Mucosa of descending colon (tissue), 3 donors: ENCODE measurements around the gene TLE4. TPM values are rescaled to one million over a fixed set of nuclear protein-coding genes. Genes with fewer than 3 reads are reported as not detected.
"Not testable (repeated sequence)": the region's sequence is repeated elsewhere in the genome, so short reads cannot be mapped to it uniquely, and the experiment has no call there.

Source experiments
- ATAC-seq: fragments of 200-7000 bp; cut with Tn5 transposase; one replicate; pipeline ENCODE4 v1.9.1; 2020; ENCODE audit warnings: mild to moderate bottlenecking, moderate library complexity
- DNase-seq, 3 donors: peaks; one replicate each; pipeline ENCODE4 v3.0.0-alpha.2; 2020
- H3K36me3 ChIP-seq: fragments of 200-600 bp; one replicate; pipeline ENCODE4 v1.8.0; 2021; ENCODE audit warnings: low read depth, mild to moderate bottlenecking
- H3K4me1 ChIP-seq: fragments of 200-600 bp; one replicate; pipeline ENCODE4 v1.8.0; 2021; ENCODE audit warnings: low read depth, mild to moderate bottlenecking
- H3K4me3 ChIP-seq: fragments of 200-600 bp; one replicate; pipeline ENCODE4 v1.8.0; 2021; ENCODE audit warnings: mild to moderate bottlenecking
- H3K9me3 ChIP-seq: fragments of 200-600 bp; one replicate; pipeline ENCODE4 v1.8.0; 2021; ENCODE audit warnings: mild to moderate bottlenecking
- intact Hi-C, 2 donors: fragments of 100-400 bp; cut with DNase I in 1 of 2; cut with micrococcal nuclease in 1 of 2; formaldehyde crosslinking; loops; one replicate each; pipeline versions ENCODE4 v1.11.0 to v1.11.1; 2022; cut with DNase I, micrococcal nuclease
- total RNA-seq, 3 donors: library from RNA; stranded (reverse); fragmentation: NEBNext Ultra II Directional in 2 of 3; extraction: Animal tissue kit (Norgen Biotek cat#: 25700) in 2 of 3; gene quantifications; one replicate each; pipeline versions ENCODE4 v1.2.1 to v1.2.4, GENCODE V29; 2021 to 2023
- TF ChIP-seq, protein P1 (sequence below): fragments of 200-600 bp; IDR thresholded peaks from one replicate; pipeline ENCODE4 v1.8.0; 2022; ENCODE audit warnings: antibody characterized with exemption, mild to moderate bottlenecking
- donor health status: DM: no; HTN: no; CAD: no; lungs with moderate emphysema.
- donor health status: DM: no; HTN: no; CAD: no.
- donor health status: DM: no; HTN: yes; CAD: no.

TLE4 gene
- total RNA-seq, 3 donors from 2014 or later = 23.9 to 38.4 (median 29.8) TPM

DNA sequence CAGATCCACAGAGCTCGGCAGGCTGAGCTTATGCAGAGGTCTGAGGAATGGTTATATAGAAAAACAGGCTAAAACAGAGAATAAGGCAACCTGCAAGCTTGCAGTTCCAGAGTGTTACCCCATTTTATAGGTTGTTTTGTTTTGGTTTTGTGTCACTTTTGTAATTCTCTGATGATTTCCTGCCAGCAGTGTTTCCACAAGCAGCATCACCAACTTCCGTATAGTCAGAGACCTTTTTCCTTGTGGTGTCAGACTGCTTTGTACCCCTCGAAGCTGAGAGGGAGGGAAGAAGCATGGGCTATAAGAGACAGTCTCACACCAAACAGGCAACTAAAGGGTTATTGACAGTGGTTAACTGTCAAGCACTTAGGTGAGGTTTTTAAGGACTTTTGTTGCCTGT lies 61.8 kb downstream of the TLE4 start:
- Histone ChIP-seq H3K36me3 (no peaks in the 10 kb centered on the region), H3K4me3 (no peak overlapping the region), H3K9me3 (no peaks in the 10 kb centered on the region), H3K4me1 (no peaks in the 10 kb centered on the region)
- ATAC-seq (no peak), DNase-seq (no peak)
- TF ChIP-seq, protein P1, sequence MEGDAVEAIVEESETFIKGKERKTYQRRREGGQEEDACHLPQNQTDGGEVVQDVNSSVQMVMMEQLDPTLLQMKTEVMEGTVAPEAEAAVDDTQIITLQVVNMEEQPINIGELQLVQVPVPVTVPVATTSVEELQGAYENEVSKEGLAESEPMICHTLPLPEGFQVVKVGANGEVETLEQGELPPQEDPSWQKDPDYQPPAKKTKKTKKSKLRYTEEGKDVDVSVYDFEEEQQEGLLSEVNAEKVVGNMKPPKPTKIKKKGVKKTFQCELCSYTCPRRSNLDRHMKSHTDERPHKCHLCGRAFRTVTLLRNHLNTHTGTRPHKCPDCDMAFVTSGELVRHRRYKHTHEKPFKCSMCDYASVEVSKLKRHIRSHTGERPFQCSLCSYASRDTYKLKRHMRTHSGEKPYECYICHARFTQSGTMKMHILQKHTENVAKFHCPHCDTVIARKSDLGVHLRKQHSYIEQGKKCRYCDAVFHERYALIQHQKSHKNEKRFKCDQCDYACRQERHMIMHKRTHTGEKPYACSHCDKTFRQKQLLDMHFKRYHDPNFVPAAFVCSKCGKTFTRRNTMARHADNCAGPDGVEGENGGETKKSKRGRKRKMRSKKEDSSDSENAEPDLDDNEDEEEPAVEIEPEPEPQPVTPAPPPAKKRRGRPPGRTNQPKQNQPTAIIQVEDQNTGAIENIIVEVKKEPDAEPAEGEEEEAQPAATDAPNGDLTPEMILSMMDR = no peak
- intact Hi-C loops = no loop called here

DNA sequence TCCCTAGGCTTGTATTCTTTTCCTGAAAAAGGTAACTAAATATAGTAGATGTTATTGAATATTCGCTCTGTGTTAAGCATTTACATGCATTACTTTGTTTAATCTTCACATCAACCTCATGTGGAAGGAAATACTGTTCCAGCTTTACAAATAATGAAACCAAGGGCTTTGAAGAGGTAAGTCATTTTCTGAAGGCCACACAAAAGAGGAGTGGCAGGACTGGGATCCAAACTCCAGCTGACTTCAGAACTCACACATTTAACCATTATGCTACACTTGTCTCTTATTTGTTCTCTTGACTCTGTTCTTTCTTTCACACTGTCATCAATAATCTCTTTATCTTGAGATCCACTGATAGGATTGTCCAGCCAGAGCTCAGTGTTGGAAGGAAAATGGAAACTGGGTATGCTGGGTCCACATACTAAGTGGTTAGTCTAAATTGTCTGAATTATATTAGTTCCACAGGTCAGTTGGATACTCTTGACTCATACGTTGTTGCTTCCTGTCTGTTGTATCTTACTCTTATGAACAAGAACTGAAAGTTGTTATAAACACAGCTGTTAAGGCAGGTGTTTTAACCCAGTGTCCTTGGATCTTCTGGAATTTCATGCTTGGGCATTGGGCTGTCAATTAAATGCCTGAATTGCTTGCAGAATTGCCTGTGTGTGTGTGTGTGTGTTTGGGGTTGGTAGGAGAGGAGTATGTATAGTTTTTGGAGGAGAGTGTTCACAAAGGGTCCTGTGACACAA lies 65.6 kb downstream of the TLE4 start:
- Histone ChIP-seq H3K36me3 (no peaks in the 10 kb centered on the region), H3K4me1 (no peaks in the 10 kb centered on the region), H3K9me3 (no peaks in the 10 kb centered on the region), H3K4me3 (no peak overlapping the region)
- intact Hi-C loops = no loop called here
- DNase-seq (no peak), ATAC-seq (peak; percentile 77)
- TF ChIP-seq, protein P1 = no peak

DNA sequence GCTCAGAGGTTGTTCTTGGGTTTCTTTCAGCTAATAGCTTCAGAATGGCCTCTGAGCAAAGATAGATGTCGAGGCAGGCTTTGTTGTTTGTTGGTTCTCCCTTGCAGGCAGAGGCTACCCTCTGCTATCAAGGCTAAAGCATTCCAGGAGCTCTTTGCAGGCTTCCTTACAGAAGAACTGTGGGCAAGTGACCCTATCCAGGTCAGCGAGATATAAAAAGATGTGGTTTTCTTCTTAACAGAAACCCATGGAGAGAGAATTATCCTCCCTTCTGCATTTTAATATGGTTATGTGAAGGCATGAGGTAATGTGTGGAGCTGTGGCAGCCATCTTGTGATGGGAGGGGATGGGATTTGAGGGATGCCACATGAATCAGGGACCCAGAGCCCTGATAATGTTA lies 67.0 kb downstream of the TLE4 start:
- ATAC-seq = no peak
- intact Hi-C loops = no loop called here
- TF ChIP-seq, protein P1 = no peak

DNA sequence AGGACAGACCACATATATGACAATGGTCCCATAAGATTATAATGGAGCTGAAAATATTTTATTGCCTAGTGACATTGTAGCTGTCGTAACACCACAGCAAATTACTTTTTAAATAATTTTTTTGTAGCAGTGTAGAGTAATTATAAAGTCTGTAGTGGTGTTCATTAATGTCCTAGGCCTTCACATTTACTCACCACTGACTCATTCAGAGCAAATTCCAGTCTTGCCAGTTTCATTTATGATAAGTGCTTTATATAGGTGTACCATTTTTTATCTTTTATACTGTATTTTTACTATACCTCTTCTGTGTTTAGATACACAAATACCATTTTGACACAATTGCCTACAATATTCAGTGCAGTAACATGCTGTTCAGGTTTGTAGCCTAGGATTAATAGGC lies 67.6 kb downstream of the TLE4 start:
- ATAC-seq = peak; percentile 74
- DNase-seq = no peak
- TF ChIP-seq, protein P1 = no peak

More for the DNA sequence above, 67.0 kb downstream of the TLE4 start:
- Histone ChIP-seq H3K9me3 (no peaks in the 10 kb centered on the region), H3K4me3 (no peak overlapping the region), H3K36me3 (no peaks in the 10 kb centered on the region), H3K4me1 (no peaks in the 10 kb centered on the region)
- DNase-seq = no peak

DNA sequence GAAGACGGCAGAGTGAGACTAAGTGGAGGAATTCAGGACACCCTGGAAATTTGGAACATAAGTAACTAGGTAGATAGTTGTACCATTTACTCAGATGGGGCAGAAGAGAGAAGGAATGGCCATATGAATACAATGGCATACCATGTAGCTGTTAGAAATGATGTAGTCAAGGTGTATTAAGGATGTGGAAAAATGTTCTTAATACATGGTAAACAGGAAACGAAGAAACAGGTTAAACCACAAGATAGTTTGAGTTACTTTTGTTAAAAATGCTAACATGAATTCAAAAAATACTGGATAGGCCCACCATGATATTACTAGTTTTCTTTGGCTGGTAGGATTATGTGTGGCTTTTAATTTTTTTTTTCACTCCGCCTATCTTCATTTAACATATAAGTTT lies 68.3 kb downstream of the TLE4 start:
- H3K4me1 ChIP-seq, H3K4me3 ChIP-seq, H3K9me3 ChIP-seq, DNase-seq, H3K36me3 ChIP-seq, intact Hi-C loops: not testable (repeated sequence)
- ATAC-seq = peak; percentile 14

More for the DNA sequence above, 67.6 kb downstream of the TLE4 start:
- H3K36me3 ChIP-seq = no peaks in the 10 kb centered on the region
- H3K9me3 ChIP-seq = no peaks in the 10 kb centered on the region
- no peak overlapping the region for H3K4me3 ChIP-seq
- intact Hi-C loops = no loop called here
- no peaks in the 10 kb centered on the region for H3K4me1 ChIP-seq

DNA sequence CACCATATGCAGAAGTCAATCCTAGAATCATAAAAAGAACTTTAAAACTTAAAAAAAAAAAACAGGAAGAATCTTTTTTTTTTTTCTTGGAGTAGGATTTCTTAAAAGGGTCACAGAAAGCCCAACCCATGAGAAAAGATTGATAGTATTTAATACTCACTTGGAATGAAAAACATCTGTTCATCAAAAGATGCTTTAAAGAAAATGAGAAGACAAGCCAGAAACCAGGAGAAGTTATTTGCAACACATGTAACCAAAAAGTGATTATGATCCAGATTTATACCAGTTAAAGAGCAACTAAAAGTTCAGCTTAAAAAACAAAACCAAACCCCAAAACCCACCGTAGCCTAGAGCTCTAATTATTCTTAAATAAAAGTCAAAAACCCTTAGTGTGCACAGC lies 69.3 kb downstream of the TLE4 start:
- Histone ChIP-seq H3K9me3 (no peaks in the 10 kb centered on the region), H3K4me3 (no peak overlapping the region), H3K36me3 (no peaks in the 10 kb centered on the region), H3K4me1 (no peaks in the 10 kb centered on the region)
- DNase-seq = no peak
- no peak for ATAC-seq
- intact Hi-C loops = no loop called here
- TF ChIP-seq, protein P1 = no peak
